Caco-2 (cell line): Measurements from ENCODE around the gene RGS21. TPM values are rescaled to one million over a fixed set of nuclear protein-coding genes. Genes with fewer than 3 reads are reported as not detected.

Experiments used
- BruUV-seq: library from RNA; stranded (reverse); fragments of 400-500 nt; replicated peaks from 2 replicates; lab custom pipeline; 2021; lab: Mats Ljungman, UMichigan
- CTCF ChIA-PET: fragments of 300-600 bp; sonication (Branson Sonifier 250); formaldehyde crosslinking; loops from one replicate; lab custom pipeline; 2022; ENCODE audit warnings: antibody characterized with exemption; lab: Charles Lee
- POLR2A ChIA-PET: fragments of 300-600 bp; sonication (Branson Sonifier 250); formaldehyde crosslinking; loops from one replicate; lab custom pipeline; 2022; ENCODE audit warnings: antibody characterized with exemption; lab: Charles Lee
- DNase-seq, 2 experiments: peaks; one replicate each; pipeline versions ENCODE4 v3.0.0 to v3.0.0-alpha.2; 2020 to 2022
- H3K27me3 ChIP-seq: replicated peaks from 2 replicates; pipeline ENCODE4 v1.6.0; 2011; ENCODE audit warnings: low read length; ENCODE audit not compliant: control insufficient read depth, insufficient read depth
- H3K36me3 ChIP-seq: 2 replicates; pipeline ENCODE4 v1.5.1; 2011; ENCODE audit warnings: low read length; ENCODE audit not compliant: control insufficient read depth, insufficient read depth
- H3K4me1 ChIP-seq: fragments of 250-450 bp; sonication (Bioruptor Pico); 2 replicates; pipeline ENCODE4 v1.5.1; 2020; ENCODE audit warnings: mild to moderate bottlenecking
- H3K4me3 ChIP-seq: 2 replicates; pipeline ENCODE4 v1.5.1; 2011; ENCODE audit warnings: low read depth, mild to moderate bottlenecking, control low read depth, low read length
- H3K9me3 ChIP-seq: fragments of 250-450 bp; sonication (Bioruptor Pico); 2 replicates; pipeline ENCODE4 v1.5.1; 2020; ENCODE audit warnings: mild to moderate bottlenecking, moderate library complexity
- H3K27ac Mint-ChIP-seq: one replicate; pipeline ENCODE4 v1.8.0; 2022; ENCODE audit warnings: mixed read lengths; ENCODE audit not compliant: unreplicated experiment
- H3K27me3 Mint-ChIP-seq: one replicate; pipeline ENCODE4 v1.8.0; 2022; ENCODE audit warnings: mixed read lengths; ENCODE audit not compliant: insufficient read depth, unreplicated experiment
- H3K36me3 Mint-ChIP-seq: one replicate; pipeline ENCODE4 v1.8.0; 2022; ENCODE audit warnings: mild to moderate bottlenecking, mixed read lengths; ENCODE audit not compliant: insufficient read depth, unreplicated experiment
- H3K4me1 Mint-ChIP-seq: one replicate; pipeline ENCODE4 v1.8.0; 2022; ENCODE audit warnings: low read depth, mixed read lengths; ENCODE audit not compliant: unreplicated experiment
- H3K4me3 Mint-ChIP-seq: one replicate; pipeline ENCODE4 v1.8.0; 2022; ENCODE audit warnings: mild to moderate bottlenecking, moderate library complexity, mixed read lengths; ENCODE audit not compliant: unreplicated experiment
- H3K9me3 Mint-ChIP-seq: one replicate; pipeline ENCODE4 v1.8.0; 2022; ENCODE audit warnings: mixed read lengths; ENCODE audit not compliant: unreplicated experiment
- CTCF ChIP-seq, 2 experiments: fragments of 200-600 bp in 1 of 2; IDR thresholded peaks; 1 replicate in 1 of 2; 2 replicates in 1 of 2; pipeline versions ENCODE4 v1.5.1 to v1.8.0; 2011 to 2022; ENCODE audit warnings: antibody characterized with exemption in 1 of 2, control low read depth in 1 of 2, inconsistent platforms in 1 of 2, low read depth in 1 of 2, low read length in 1 of 2, mild to moderate bottlenecking in 1 of 2, moderate library complexity in 1 of 2; ENCODE audit not compliant: insufficient read depth in 1 of 2, severe bottlenecking in 1 of 2, unreplicated experiment in 1 of 2
- intact Hi-C: fragments of 100-400 bp; cut with micrococcal nuclease; formaldehyde crosslinking; loops from one replicate; pipeline ENCODE4 v1.10.0; 2022; ENCODE audit not compliant: unreplicated experiment
- total RNA-seq: library from RNA; stranded (reverse); gene quantifications from 2 replicates; pipeline ENCODE4 v1.2.3, GENCODE V29; 2022

The RGS21 gene
- total RNA-seq, 1 experiment from 2014 or later = not detected

- no peak for TF ChIP-seq CTCF (IDR thresholded peaks at IDR 0.05; ENCODE audit: insufficient read depth in 1 of 2, low read depth in 1 of 2, low read length in 1 of 2, severe bottlenecking in 1 of 2, unreplicated experiment in 1 of 2)
- H3K9me3 ChIP-seq = no peaks in the 10 kb centered on the region
- ChIA-PET CTCF (no interaction called here), POLR2A (no interaction called here)
- DNase-seq = no peak
- H3K4me1 Mint-ChIP-seq = no peaks in the 10 kb centered on the region
- no peak overlapping the region for H3K27ac Mint-ChIP-seq
- no peaks in the 10 kb centered on the region for H3K27me3 ChIP-seq
- H3K36me3 Mint-ChIP-seq = no peaks in the 10 kb centered on the region
- H3K9me3 Mint-ChIP-seq = no peaks in the 10 kb centered on the region
- H3K4me3 Mint-ChIP-seq = no peak overlapping the region
- intact Hi-C loops = no loop called here
- H3K4me3 ChIP-seq = no peak overlapping the region
- no peaks in the 10 kb centered on the region for H3K27me3 Mint-ChIP-seq
- no peaks in the 10 kb centered on the region for H3K4me1 ChIP-seq
- no TSS peak for BruUV-seq
- no peaks in the 10 kb centered on the region for H3K36me3 ChIP-seq
Measured at GRCh38 chr1:192349314-192349713, 32.5 kb downstream of the RGS21 start.

- no peaks in the 10 kb centered on the region for H3K9me3 Mint-ChIP-seq
- no peak for TF ChIP-seq CTCF (IDR thresholded peaks at IDR 0.05; ENCODE audit: insufficient read depth in 1 of 2, low read depth in 1 of 2, low read length in 1 of 2, severe bottlenecking in 1 of 2, unreplicated experiment in 1 of 2)
- H3K4me3 Mint-ChIP-seq = no peak overlapping the region
- DNase-seq = no peak
- BruUV-seq = no TSS peak
- no peaks in the 10 kb centered on the region for H3K4me1 ChIP-seq
- no peak overlapping the region for H3K27ac Mint-ChIP-seq
- no peaks in the 10 kb centered on the region for H3K27me3 ChIP-seq
- H3K36me3 ChIP-seq = no peaks in the 10 kb centered on the region
- H3K4me1 Mint-ChIP-seq = no peaks in the 10 kb centered on the region
- intact Hi-C loops = no loop called here
- H3K36me3 Mint-ChIP-seq = no peaks in the 10 kb centered on the region
- no peaks in the 10 kb centered on the region for H3K9me3 ChIP-seq
- no peaks in the 10 kb centered on the region for H3K27me3 Mint-ChIP-seq
- no peak overlapping the region for H3K4me3 ChIP-seq
- ChIA-PET CTCF (no interaction called here), POLR2A (no interaction called here)
Measured at GRCh38 chr1:192350356-192350755, 33.6 kb downstream of the RGS21 start.

- BruUV-seq = no TSS peak
- no peaks in the 10 kb centered on the region for H3K4me1 Mint-ChIP-seq
- H3K27ac Mint-ChIP-seq = no peak overlapping the region
- H3K36me3 ChIP-seq = no peaks in the 10 kb centered on the region
- no peaks in the 10 kb centered on the region for H3K4me1 ChIP-seq
- no peaks in the 10 kb centered on the region for H3K9me3 ChIP-seq
- ChIA-PET POLR2A (no interaction called here), CTCF (no interaction called here)
- H3K27me3 Mint-ChIP-seq = no peaks in the 10 kb centered on the region
- H3K9me3 Mint-ChIP-seq = no peaks in the 10 kb centered on the region
- H3K4me3 ChIP-seq = no peak overlapping the region
- no peak for DNase-seq
- intact Hi-C loops = no loop called here
- no peak overlapping the region for H3K4me3 Mint-ChIP-seq
- no peaks in the 10 kb centered on the region for H3K27me3 ChIP-seq
- H3K36me3 Mint-ChIP-seq = no peaks in the 10 kb centered on the region
- no peak for TF ChIP-seq CTCF (IDR thresholded peaks at IDR 0.05; ENCODE audit: insufficient read depth in 1 of 2, low read depth in 1 of 2, low read length in 1 of 2, severe bottlenecking in 1 of 2, unreplicated experiment in 1 of 2)
Measured at GRCh38 chr1:192351550-192351949, 34.8 kb downstream of the RGS21 start.
